Measurements from ENCODE around the gene CCDC201.

- TF ChIP-seq CHD1 (IDR thresholded peaks at IDR 0.05; ENCODE audit: low read depth, low read length) (no peak), CTCF (conservative IDR thresholded peaks at IDR 0.05; ENCODE audit: low read depth, low read length) (peak; percentile 79), POLR2A (IDR thresholded peaks at IDR 0.05; ENCODE audit: low read depth, low read length) (no peak), MAFK (IDR thresholded peaks at IDR 0.05; ENCODE audit: low read depth, low read length) (no peak), MXI1 (IDR thresholded peaks at IDR 0.05; ENCODE audit: borderline replicate concordance, low read depth, low read length) (no peak), RCOR1 (IDR thresholded peaks at IDR 0.05; ENCODE audit: insufficient replicate concordance, low read length) (no peak), BHLHE40 (IDR thresholded peaks at IDR 0.05; ENCODE audit: low read depth, low read length) (no peak)
Measured at GRCh38 chr7:45890902-45891461, 18.1 kb upstream of the CCDC201 start.

All from IMR-90 (cell line).